Measurements from ENCODE around the gene FGR. TPM values are rescaled to one million over a fixed set of nuclear protein-coding genes. Genes with fewer than 3 reads are reported as not detected.

Gene FGR
- total and polyA plus RNA-seq, 2 donors (not counting 1 experiment from before 2014, with no cell fraction given) = 57.0 to 295 TPM

DNA sequence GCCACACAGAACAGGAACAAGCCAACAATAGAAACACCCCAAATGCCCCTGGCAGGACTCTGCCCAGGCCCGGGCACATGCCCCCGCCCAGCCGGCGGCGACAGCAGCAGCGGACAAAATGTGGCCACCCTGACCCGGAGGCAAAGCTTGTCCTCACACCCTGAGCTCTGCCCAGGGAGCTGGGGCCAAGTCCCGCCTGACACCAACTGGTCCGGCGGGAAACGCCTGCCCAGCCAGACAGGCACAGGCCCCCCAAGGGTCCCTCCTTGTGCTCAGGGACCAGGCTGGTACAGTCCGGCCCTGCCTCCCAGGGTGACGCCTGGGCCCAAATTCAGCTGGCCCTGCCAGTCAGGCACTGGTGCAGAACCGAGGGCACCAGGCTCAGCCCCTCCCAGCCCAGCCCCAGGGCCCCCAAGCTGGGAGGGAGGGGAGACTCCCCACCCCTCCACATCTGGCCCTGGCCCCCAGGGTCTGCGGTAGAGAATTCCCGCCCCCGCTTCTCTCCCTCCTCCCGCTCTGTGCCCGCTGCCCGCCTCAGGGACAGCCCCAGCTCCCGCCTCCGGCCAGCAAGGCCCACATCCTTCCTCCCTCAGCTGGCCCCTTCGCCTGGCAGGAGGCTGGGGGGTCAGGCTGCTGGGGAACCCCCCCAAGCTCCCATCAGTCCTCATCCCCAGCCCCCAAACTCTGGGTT lies 33.1 kb downstream of the FGR start:
- Histone ChIP-seq H2AFZ (ENCODE audit: insufficient read depth, low read depth, low read length, poor library complexity, severe bottlenecking) (peak overlapping the region; percentile 34), H3K27me3 (replicated peaks in 1 of 4; ENCODE audit: control extremely low read depth in 1 of 4, control insufficient read depth in 3 of 4, insufficient read depth in 4 of 4, low read length in 3 of 4) (no peaks in the 10 kb centered on the region), H3K36me3 (replicated peaks in 1 of 2; ENCODE audit: control extremely low read depth in 1 of 2, control insufficient read depth in 1 of 2, extremely low read depth in 1 of 2, insufficient read depth in 2 of 2, low read length in 1 of 2) (no peaks in the 10 kb centered on the region), H3K79me2 (ENCODE audit: control insufficient read depth, insufficient read depth, low read length) (peaks cover 73% of the 10 kb centered on the region), H3K4me2 (replicated peaks; ENCODE audit: low read depth, low read length, poor library complexity, severe bottlenecking) (peak overlapping the region; percentile 98), H3K9ac (ENCODE audit: low read length) (peak overlapping the region; percentile 53), H4K20me1 (ENCODE audit: control insufficient read depth, insufficient read depth, low read length, poor library complexity, severe bottlenecking) (peaks cover 57% of the 10 kb centered on the region), H3K9me3 (ENCODE audit: control extremely low read depth in 1 of 3, control insufficient read depth in 2 of 3, insufficient read depth in 1 of 3, low read length in 2 of 3) (no peaks in the 10 kb centered on the region), H3K4me3 (ENCODE audit: control extremely low read depth in 1 of 5, extremely low read depth in 1 of 5, insufficient read depth in 1 of 5, low read depth in 2 of 5, low read length in 4 of 5) (peak overlapping the region in 4 of 5 experiments; percentile 35 to 84 (median 60)), H3K27ac (ENCODE audit: low read length in 2 of 2) (peak overlapping the region in 1 of 2 donors; percentile 59), H3K4me1 (ENCODE audit: control insufficient read depth in 2 of 2, insufficient read depth in 2 of 2, low read length in 2 of 2) (peaks cover 56 to 78% of the 10 kb centered on the region in 2 donors)
- TF ChIP-seq, protein P1, sequence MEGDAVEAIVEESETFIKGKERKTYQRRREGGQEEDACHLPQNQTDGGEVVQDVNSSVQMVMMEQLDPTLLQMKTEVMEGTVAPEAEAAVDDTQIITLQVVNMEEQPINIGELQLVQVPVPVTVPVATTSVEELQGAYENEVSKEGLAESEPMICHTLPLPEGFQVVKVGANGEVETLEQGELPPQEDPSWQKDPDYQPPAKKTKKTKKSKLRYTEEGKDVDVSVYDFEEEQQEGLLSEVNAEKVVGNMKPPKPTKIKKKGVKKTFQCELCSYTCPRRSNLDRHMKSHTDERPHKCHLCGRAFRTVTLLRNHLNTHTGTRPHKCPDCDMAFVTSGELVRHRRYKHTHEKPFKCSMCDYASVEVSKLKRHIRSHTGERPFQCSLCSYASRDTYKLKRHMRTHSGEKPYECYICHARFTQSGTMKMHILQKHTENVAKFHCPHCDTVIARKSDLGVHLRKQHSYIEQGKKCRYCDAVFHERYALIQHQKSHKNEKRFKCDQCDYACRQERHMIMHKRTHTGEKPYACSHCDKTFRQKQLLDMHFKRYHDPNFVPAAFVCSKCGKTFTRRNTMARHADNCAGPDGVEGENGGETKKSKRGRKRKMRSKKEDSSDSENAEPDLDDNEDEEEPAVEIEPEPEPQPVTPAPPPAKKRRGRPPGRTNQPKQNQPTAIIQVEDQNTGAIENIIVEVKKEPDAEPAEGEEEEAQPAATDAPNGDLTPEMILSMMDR (IDR thresholded peaks at IDR 0.05) = no peak
- TF ChIP-seq EZH2 (IDR thresholded peaks at IDR 0.05; ENCODE audit: borderline replicate concordance, insufficient read depth, low read depth, low read length, poor library complexity, severe bottlenecking) = no peak
- peaks cover 55% of the 10 kb centered on the region for H3K4me1 Mint-ChIP-seq
- WGBS (ENCODE audit: insufficient coverage) = 3% methylated on average over 23 of the region's 23 CpGs
- intact Hi-C loops (cut with micrococcal nuclease) = loop anchor here (2.0 to 10.0 kb wide), 2 partner anchors 111 to 123 kb away; partner anchors contain the start of genes FAM76A and WASF2
- peak overlapping the region; percentile 80 for H3K27ac Mint-ChIP-seq
- ATAC-seq (ENCODE audit: low read depth) = peak; percentile 12
- H3K9me3 Mint-ChIP-seq (ENCODE audit: insufficient read depth) = no peaks in the 10 kb centered on the region
- DNase-seq = peak; percentile 55
- no peaks in the 10 kb centered on the region for H3K27me3 Mint-ChIP-seq
- ChIA-PET CTCF (interaction anchor here (0.6 to 9.8 kb wide), 20 partner anchors 25 to 404 kb away, joined by 3 to 135 read pairs (median 4); partner anchors contain the start of gene IFI6), POLR2A (interaction anchor here (0.6 to 1.4 kb wide), 8 partner anchors 26 to 185 kb away, joined by 3 to 9 read pairs (median 4); partner anchors contain the start of gene WASF2)
- peak overlapping the region; percentile 86 for H3K4me3 Mint-ChIP-seq

DNA sequence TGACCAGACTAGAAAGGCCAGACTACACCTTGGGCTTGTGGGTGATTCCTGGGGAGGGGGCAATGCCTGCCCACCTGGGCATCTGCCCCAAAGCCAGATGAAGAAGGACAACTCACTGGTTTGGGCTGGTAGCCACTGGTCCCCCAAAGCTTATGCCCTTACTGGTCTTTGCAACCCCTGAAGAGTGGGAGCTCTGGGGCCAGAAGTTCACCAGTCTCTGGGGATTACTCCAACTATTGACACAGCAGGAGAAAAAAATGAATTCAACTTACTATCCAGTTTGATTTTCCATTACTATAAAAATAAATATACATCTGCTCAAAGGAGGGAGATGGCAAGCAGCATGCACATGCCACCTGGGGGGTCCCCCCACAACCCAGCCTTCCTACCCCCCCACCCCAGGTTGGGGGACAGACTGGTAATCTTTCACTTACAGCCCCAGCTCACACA lies 33.6 kb downstream of the FGR start:
- Histone ChIP-seq H3K27me3 (replicated peaks in 1 of 4; ENCODE audit: control extremely low read depth in 1 of 4, control insufficient read depth in 3 of 4, insufficient read depth in 4 of 4, low read length in 3 of 4) (no peaks in the 10 kb centered on the region), H3K4me2 (replicated peaks; ENCODE audit: low read depth, low read length, poor library complexity, severe bottlenecking) (peak overlapping the region; percentile 98), H3K27ac (ENCODE audit: low read length in 2 of 2) (peak overlapping the region in 1 of 2 donors; percentile 59), H3K79me2 (ENCODE audit: control insufficient read depth, insufficient read depth, low read length) (peaks cover 79% of the 10 kb centered on the region), H4K20me1 (ENCODE audit: control insufficient read depth, insufficient read depth, low read length, poor library complexity, severe bottlenecking) (peaks cover 63% of the 10 kb centered on the region), H3K4me3 (ENCODE audit: control extremely low read depth in 1 of 5, extremely low read depth in 1 of 5, insufficient read depth in 1 of 5, low read depth in 2 of 5, low read length in 4 of 5) (no peak overlapping the region), H3K9me3 (ENCODE audit: control extremely low read depth in 1 of 3, control insufficient read depth in 2 of 3, insufficient read depth in 1 of 3, low read length in 2 of 3) (no peaks in the 10 kb centered on the region), H2AFZ (ENCODE audit: insufficient read depth, low read depth, low read length, poor library complexity, severe bottlenecking) (no peak overlapping the region), H3K4me1 (ENCODE audit: control insufficient read depth in 2 of 2, insufficient read depth in 2 of 2, low read length in 2 of 2) (peaks cover 62 to 79% of the 10 kb centered on the region in 2 donors), H3K9ac (ENCODE audit: low read length) (peak overlapping the region; percentile 53), H3K36me3 (replicated peaks in 1 of 2; ENCODE audit: control extremely low read depth in 1 of 2, control insufficient read depth in 1 of 2, extremely low read depth in 1 of 2, insufficient read depth in 2 of 2, low read length in 1 of 2) (no peaks in the 10 kb centered on the region)
- TF ChIP-seq, protein P1 (IDR thresholded peaks at IDR 0.05) = no peak
- TF ChIP-seq EZH2 (IDR thresholded peaks at IDR 0.05; ENCODE audit: borderline replicate concordance, insufficient read depth, low read depth, low read length, poor library complexity, severe bottlenecking) = no peak
- DNase-seq (no peak), ATAC-seq (ENCODE audit: low read depth) (no peak)
- Mint-ChIP-seq H3K9me3 (ENCODE audit: insufficient read depth) (no peaks in the 10 kb centered on the region), H3K27me3 (no peaks in the 10 kb centered on the region), H3K27ac (peak overlapping the region; percentile 67), H3K4me1 (peaks cover 52% of the 10 kb centered on the region), H3K4me3 (peak overlapping the region; percentile 69)
- ChIA-PET CTCF (interaction anchor here (0.7 to 9.8 kb wide), 19 partner anchors 24 to 404 kb away, joined by 3 to 135 read pairs (median 4); partner anchors contain the start of gene IFI6), POLR2A (interaction anchor here (1.3 to 1.4 kb wide), 3 partner anchors 45 to 185 kb away, joined by 4 to 9 read pairs (median 5); partner anchors contain the start of gene WASF2)
- intact Hi-C loops (cut with micrococcal nuclease) = loop anchor here (2.0 to 10.0 kb wide), 2 partner anchors 111 to 123 kb away; partner anchors contain the start of genes FAM76A and WASF2
